ENCODE data around the gene CACNA1S. TPM values are rescaled to one million over a fixed set of nuclear protein-coding genes. Genes with fewer than 3 reads are reported as not detected.
A peak's percentile ranks its signal among the peaks of the same experiment; 100 is the strongest.

CACNA1S gene
- total and polyA plus RNA-seq, 12 donors: under 0.01 to 0.09 (median 0.05) TPM; not detected in 7

- DNase-seq (peak; percentile 18 to 65), ATAC-seq (peak in 5 of 8 donors; percentile 25 to 54 (median 33))
- H3K27me3 ChIP-seq: no peaks in the 10 kb centered on the region
- 79 to 81% methylated on average over 16 of the region's 16 CpGs for WGBS, 2 donors
- H3K36me3 ChIP-seq: peaks cover 0 to 93% (median 20%) of the 10 kb centered on the region in 9 donors
- peaks cover 0 to 19% (median 0%) of the 10 kb centered on the region in 9 donors for H3K4me1 ChIP-seq
- no peak overlapping the region for H3K27ac ChIP-seq
- no peaks in the 10 kb centered on the region for H3K9me3 ChIP-seq
- intact Hi-C loops (cut with DNase I): loop anchor here in 1 of 10 donors (10.0 kb wide), 1 partner anchor 83 kb away; no protein-coding TSS in a partner anchor
- TF ChIP-seq, protein P1, sequence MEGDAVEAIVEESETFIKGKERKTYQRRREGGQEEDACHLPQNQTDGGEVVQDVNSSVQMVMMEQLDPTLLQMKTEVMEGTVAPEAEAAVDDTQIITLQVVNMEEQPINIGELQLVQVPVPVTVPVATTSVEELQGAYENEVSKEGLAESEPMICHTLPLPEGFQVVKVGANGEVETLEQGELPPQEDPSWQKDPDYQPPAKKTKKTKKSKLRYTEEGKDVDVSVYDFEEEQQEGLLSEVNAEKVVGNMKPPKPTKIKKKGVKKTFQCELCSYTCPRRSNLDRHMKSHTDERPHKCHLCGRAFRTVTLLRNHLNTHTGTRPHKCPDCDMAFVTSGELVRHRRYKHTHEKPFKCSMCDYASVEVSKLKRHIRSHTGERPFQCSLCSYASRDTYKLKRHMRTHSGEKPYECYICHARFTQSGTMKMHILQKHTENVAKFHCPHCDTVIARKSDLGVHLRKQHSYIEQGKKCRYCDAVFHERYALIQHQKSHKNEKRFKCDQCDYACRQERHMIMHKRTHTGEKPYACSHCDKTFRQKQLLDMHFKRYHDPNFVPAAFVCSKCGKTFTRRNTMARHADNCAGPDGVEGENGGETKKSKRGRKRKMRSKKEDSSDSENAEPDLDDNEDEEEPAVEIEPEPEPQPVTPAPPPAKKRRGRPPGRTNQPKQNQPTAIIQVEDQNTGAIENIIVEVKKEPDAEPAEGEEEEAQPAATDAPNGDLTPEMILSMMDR (IDR thresholded peaks at IDR 0.05): no peak
- H3K4me3 ChIP-seq: no peak overlapping the region
Measured at GRCh38 chr1:201142011-201142848, 30.0 kb upstream of the CACNA1S start.

- WGBS, 2 donors: 96 to 98% methylated on average over 5 of the region's 5 CpGs
- no peak overlapping the region for H3K4me3 ChIP-seq
- no peaks in the 10 kb centered on the region for H3K9me3 ChIP-seq
- peaks cover 0 to 19% (median 5%) of the 10 kb centered on the region in 9 donors for H3K4me1 ChIP-seq
- no peak overlapping the region for H3K27ac ChIP-seq
- DNase-seq (no peak), ATAC-seq (no peak)
- no peaks in the 10 kb centered on the region for H3K27me3 ChIP-seq
- peaks cover 0 to 91% (median 18%) of the 10 kb centered on the region in 9 donors for H3K36me3 ChIP-seq
- intact Hi-C loops (cut with DNase I): loop anchor here in 1 of 10 donors (10.0 kb wide), 1 partner anchor 83 kb away; no protein-coding TSS in a partner anchor
- TF ChIP-seq, protein P1 (IDR thresholded peaks at IDR 0.05): no peak
Measured at GRCh38 chr1:201141418-201141817, 29.2 kb upstream of the CACNA1S start.

DNA sequence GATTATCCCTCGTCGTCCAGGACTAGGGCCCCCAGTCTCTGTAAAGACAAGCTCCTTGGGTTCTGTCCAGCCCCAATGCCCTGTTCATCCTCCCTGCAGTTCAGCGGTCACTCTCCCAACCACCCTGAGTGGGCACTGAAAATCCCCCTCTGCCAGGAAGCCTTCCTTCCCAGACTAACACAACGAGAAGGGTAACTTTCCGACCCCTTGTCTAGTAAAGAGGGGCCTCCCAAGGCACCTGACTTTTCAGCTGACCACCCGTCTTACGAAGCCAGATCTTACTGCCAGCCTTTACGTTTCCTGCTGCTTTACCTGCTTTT, 28.7 kb upstream of the CACNA1S start:
- peaks cover 0 to 19% (median 5%) of the 10 kb centered on the region in 9 donors for H3K4me1 ChIP-seq
- no peaks in the 10 kb centered on the region for H3K9me3 ChIP-seq
- 96 to 98% methylated on average over 8 of the region's 8 CpGs for WGBS, 2 donors
- TF ChIP-seq, protein P1 (IDR thresholded peaks at IDR 0.05): no peak
- H3K36me3 ChIP-seq: peaks cover 0 to 90% (median 18%) of the 10 kb centered on the region in 9 donors
- no peak for DNase-seq
- no peak for ATAC-seq
- H3K27me3 ChIP-seq: no peaks in the 10 kb centered on the region
- H3K27ac ChIP-seq: no peak overlapping the region
- H3K4me3 ChIP-seq: no peak overlapping the region
- intact Hi-C loops (cut with DNase I): loop anchor here in 1 of 10 donors (10.0 kb wide), 1 partner anchor 84 kb away; no protein-coding TSS in a partner anchor

DNA sequence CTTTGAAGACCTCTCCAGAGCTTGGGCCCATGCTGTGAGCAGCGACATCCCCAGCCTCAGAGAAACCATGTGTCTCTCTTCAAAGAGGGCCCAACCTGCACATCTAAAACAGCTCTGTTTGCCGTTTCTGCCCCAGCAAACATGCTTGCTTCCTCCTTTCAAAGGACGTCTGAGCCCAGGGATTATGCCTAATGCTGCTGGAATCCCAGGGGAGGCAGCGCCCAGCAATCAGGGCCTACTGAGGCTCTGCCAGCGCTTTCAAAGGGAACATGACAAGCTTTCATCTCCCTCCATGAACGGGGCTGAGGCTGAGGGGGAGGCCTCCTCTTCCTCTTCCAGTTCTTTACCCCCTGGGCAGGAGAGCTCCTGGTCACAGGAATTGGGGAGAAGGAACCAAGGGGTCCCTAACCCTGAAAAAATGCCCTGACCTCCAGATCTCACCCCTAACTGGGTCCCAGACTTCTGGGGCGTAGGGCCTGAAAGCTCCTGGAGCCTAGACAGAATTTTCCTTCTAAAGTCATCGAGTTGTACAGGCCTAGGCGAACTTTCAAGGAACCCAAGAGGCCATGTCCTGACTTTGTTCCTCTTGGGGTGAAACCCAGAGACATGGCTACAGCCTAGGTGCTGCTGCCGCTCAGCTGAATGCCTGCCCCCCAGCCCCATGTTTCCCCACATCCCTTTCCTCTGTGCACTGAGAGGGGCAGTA, 28.2 kb upstream of the CACNA1S start:
- intact Hi-C loops (cut with DNase I): loop anchor here in 1 of 10 donors (10.0 kb wide), 1 partner anchor 84 kb away; no protein-coding TSS in a partner anchor
- no peaks in the 10 kb centered on the region for H3K27me3 ChIP-seq
- no peak overlapping the region for H3K27ac ChIP-seq
- ATAC-seq (no peak), DNase-seq (no peak)
- 90 to 92% methylated on average over 10 of the region's 10 CpGs for WGBS, 2 donors
- peaks cover 0 to 19% (median 5%) of the 10 kb centered on the region in 9 donors for H3K4me1 ChIP-seq
- no peaks in the 10 kb centered on the region for H3K9me3 ChIP-seq
- H3K36me3 ChIP-seq: peaks cover 0 to 90% (median 23%) of the 10 kb centered on the region in 9 donors
- no peak overlapping the region for H3K4me3 ChIP-seq
- TF ChIP-seq, protein P1 (IDR thresholded peaks at IDR 0.05): no peak
